Activated gamma-delta T cell (primary cell): Measurements from ENCODE around the gene TPSD1.
"Not testable (repeated sequence)": the region's sequence is repeated elsewhere in the genome, so short reads cannot be mapped to it uniquely, and the experiment has no call there.

Source experiments
- DNase-seq: peaks from one replicate; lab custom pipeline; 2025; lab: John Stamatoyannopoulos, UW

Gene TPSD1

GRCh38 chr16:1220841-1221627 is 34.8 kb upstream of the TPSD1 start:
- no peak for DNase-seq

GRCh38 chr16:1221628-1222552 is 34.0 kb upstream of the TPSD1 start:
- DNase-seq = no peak

- no peak for DNase-seq
Observed at GRCh38 chr16:1222553-1223354, 33.1 kb upstream of the TPSD1 start.

DNA sequence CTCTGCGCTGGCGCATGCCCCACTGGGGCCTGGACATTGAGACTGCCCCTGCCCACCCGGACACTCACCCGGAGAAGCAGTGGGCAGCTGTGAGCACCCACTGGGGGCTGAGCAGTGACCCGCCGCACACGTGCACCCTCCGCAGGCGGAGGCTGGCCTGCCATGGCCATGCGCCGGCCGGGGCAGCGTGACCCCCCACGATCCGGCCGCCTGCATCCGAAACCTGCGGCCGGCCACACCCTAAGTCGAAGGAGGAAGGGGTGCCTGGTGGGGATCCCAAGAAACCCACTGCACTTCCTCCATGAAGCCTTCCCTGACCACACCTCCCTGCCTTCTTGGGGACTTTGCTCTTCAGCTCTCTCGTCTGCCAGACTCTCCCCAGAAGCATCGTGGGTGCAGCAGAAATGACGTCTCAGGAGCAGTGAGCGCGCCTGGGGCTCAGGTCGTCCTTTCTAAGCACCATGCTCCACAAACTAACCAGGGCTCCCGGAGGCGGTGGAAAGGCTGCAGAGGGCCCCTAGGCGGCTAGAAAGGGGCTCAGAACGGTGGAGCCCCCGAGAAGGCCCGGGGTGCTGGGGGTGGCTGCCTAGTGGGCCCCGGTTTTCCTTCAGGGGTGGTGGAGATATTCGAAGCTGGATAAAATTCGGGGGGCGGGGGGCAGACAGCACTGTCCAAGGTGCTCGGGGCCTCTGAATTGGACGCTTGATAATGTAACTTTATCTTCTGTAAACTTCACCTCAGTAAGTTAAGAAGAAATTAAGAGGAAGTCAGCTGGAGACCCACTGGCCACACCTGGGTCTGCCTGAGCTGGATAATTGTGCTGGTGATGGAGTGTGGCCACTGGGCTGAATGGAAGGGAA is 32.3 kb upstream of the TPSD1 start:
- no peak for DNase-seq

GRCh38 chr16:1224558-1224957 is 31.3 kb upstream of the TPSD1 start:
- no peak for DNase-seq

GRCh38 chr16:1225051-1225451 is 30.8 kb upstream of the TPSD1 start, which contains the start of gene TPSG1:
Gene TPSG1 (minus strand): TSS chr16:1225268. CDS start chr16:1225252, 16 bp downstream.
- DNase-seq = no peak

GRCh38 chr16:1225728-1226311 is 30.0 kb upstream of the TPSD1 start:
- not testable (repeated sequence) for DNase-seq

DNA sequence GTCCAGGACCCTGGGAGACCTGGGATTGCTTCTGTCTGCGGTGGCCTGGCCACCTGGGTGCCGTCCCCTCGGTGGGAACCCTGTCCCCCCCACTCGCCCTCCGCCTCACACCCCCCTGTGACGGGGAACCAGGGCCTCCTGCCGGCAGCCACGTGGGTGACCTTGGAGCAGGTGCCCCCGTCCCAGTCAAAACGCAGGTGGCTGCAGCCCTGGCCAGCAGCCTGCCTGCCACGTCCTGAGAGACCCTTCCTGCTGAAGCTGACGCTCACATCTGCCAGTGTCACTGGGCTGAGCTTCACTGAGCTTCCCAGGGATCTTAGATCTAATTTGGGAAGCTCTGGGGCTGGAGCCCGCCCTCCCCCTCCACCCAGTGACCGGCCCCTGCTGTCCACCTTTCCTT is 29.2 kb upstream of the TPSD1 start:
- DNase-seq = not testable (repeated sequence)

- not testable (repeated sequence) for DNase-seq
Observed at GRCh38 chr16:1228227-1228626, 27.6 kb upstream of the TPSD1 start.

DNA sequence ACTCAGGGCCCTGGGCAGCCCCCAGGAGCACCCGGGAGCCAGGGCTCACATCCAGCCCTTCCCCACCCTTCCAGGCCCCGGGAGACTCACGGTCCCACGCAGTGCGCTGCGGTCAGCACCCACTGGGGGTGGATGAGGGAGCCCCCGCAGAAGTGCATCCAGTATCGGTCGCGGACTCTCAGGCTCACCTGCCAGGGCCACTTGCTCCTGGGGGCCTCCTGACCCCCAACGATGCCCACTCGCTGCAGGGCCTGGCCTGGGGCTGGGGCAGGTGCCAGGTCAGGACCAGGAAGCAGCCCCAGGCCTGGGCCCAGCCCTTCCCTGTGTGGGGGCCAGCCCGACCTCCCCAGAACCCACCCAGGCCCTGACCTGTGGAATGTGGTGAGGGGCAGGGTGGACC is 26.4 kb upstream of the TPSD1 start:
- not testable (repeated sequence) for DNase-seq

DNA sequence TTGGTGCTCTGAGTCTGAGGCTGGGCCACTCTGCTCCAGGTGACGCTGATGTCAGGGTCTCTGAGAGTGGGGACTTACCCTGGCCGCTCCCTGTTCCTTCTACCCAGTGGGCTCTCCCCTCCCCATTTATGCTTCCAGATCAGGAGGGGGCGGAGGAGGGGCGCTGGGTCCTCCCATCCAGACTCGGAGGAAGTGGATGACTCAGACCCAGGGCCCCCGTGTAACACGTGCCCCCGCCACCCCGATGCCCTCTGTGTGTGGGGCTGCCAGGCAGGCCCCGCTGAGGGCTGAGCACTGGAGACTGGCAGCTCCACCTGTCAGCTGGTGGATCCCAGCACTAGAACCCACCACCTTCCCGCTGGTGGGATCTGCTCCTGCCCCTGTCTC is 25.8 kb upstream of the TPSD1 start, which contains the start of gene TPSB2:
TPSB2 (minus strand) TSS at position 101 of the 387 bp plus-strand sequence. CDS start 233 bp downstream, outside the sequence.
- DNase-seq = not testable (repeated sequence)

GRCh38 chr16:1230471-1231212 is 25.2 kb upstream of the TPSD1 start:
- not testable (repeated sequence) for DNase-seq

- DNase-seq = not testable (repeated sequence)
Observed at GRCh38 chr16:1231301-1231700, 24.6 kb upstream of the TPSD1 start.

DNA sequence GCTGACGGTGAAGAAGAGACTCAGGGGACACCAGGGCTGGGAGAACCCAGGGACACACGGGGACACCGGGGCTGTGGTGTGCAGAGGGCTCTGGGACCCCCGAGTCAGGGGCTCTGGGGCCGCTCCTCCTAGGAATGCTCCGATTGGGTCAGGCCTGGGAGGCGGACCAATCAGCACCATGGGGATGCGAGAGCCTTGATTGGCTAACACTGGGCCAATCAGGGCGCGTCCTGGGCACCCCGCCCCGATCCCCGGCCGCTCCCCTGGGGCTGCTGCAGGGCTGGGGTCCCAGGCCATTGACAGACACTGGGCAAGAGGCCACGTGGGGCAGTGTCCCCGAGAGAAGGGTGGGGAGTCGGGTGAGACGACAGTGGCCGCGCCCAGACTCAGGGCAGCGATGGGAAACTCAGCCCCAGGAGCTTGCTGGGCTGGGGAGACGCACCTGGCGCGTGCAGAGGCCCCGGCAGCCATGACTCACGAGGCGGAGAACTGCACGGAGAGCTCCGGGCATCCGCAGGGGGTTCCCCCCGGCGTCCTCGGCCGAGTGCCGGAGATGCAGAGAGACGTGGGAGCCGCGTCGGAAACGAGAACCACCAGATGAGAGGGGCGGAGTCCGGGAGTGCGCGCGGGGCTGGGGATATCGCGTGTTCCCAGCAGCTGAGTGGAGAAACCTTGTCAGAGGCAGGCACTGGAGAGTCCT is 23.7 kb upstream of the TPSD1 start:
- not testable (repeated sequence) for DNase-seq

GRCh38 chr16:1236659-1237058 is 19.2 kb upstream of the TPSD1 start:
- not testable (repeated sequence) for DNase-seq

DNA sequence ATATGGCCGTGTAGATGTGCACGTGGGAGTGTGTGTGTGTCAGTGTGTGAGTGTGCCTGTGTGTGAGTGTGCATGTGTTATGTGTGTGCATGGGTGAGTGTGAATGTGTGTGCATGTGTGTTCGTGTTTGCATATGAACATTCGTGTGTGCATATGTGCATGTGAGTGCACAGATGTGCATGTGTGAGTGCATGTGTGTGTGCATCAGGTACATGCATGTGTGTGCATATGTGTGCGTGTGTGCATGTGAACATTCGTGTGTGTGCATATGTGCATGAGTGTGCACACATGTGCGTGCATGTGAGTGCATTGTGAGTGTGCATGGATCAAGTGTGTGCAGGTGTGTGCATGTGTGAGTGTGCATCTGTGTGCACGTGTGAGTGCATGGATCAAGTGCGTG is 17.9 kb upstream of the TPSD1 start:
- no peak for DNase-seq

DNA sequence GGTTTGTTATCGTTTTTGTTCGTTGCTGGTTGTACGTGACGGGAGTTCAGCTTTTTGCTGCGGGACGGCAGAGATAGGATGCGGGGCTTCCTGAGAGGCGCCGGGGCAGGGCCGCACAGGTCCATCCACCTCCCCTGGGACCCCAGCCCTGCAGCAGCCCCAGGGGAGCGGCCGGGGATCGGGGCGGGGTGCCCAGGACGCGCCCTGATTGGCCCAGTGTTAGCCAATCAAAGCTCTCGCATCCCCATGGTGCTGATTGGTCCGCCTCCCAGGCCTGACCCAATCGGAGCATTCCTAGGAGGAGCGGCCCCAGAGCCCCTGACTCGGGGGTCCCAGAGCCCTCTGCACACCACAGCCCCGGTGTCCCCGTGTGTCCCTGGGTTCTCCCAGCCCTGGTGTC is 17.0 kb upstream of the TPSD1 start:
- not testable (repeated sequence) for DNase-seq

DNA sequence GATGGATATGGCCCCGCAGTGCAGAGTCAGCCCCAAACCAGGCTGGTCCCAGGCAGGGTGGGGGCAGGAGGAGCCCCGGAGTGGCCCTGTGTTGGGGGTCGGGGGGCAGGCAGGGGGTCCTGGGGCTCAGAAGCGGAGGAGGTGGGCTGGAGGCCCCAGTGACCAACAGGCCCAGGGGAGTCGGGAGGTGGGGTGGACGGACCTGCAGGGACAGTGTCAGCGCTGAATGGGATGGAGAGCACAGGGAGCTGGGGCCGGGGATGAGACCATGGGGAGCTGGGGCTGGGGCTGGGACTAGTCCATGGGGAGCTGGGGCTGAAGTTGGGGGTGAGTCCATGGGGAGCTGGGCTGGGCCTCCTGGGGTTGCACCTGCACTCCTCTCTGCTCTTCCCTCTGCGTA is 16.3 kb upstream of the TPSD1 start:
- DNase-seq = not testable (repeated sequence)

DNA sequence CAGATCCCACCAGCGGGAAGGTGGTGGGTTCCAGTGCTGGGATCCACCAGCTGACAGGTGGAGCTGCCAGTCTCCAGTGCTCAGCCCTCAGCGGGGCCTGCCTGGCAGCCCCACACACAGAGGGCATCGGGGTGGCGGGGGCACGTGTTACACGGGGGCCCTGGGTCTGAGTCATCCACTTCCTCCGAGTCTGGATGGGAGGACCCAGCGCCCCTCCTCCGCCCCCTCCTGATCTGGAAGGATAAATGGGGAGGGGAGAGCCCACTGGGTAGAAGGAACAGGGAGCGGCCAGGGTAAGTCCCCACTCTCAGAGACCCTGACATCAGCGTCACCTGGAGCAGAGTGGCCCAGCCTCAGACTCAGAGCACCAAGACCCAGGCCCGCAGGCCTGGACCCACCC is 15.4 kb upstream of the TPSD1 start, which contains the start of gene TPSAB1:
TPSAB1 (plus strand) TSS at position 270 of the 400 bp plus-strand sequence. CDS start 234 bp downstream, outside the sequence.
- DNase-seq = not testable (repeated sequence)
